KOPT-K1 (cell line): ENCODE data around the gene PNKP.

Experiments used
- H3K27ac ChIP-seq: fragments of 200-600 bp; sonication (generic); 2 replicates; pipeline ENCODE4 v1.5.1; 2016; ENCODE audit warnings: antibody characterized with exemption, mild to moderate bottlenecking, low read depth, low read length; ENCODE audit not compliant: poor library complexity, severe bottlenecking
- H3K36me3 ChIP-seq: fragments of 200-600 bp; sonication (generic); 2 replicates; pipeline ENCODE4 v1.5.1; 2017; ENCODE audit warnings: antibody characterized with exemption, mild to moderate bottlenecking, low read length, moderate library complexity; ENCODE audit not compliant: insufficient read depth
- H3K9me3 ChIP-seq: fragments of 200-600 bp; sonication (generic); 2 replicates; pipeline ENCODE4 v1.5.1; 2017; ENCODE audit warnings: antibody characterized with exemption, low read length, mild to moderate bottlenecking; ENCODE audit not compliant: insufficient read depth, poor library complexity, severe bottlenecking

PNKP gene

DNA sequence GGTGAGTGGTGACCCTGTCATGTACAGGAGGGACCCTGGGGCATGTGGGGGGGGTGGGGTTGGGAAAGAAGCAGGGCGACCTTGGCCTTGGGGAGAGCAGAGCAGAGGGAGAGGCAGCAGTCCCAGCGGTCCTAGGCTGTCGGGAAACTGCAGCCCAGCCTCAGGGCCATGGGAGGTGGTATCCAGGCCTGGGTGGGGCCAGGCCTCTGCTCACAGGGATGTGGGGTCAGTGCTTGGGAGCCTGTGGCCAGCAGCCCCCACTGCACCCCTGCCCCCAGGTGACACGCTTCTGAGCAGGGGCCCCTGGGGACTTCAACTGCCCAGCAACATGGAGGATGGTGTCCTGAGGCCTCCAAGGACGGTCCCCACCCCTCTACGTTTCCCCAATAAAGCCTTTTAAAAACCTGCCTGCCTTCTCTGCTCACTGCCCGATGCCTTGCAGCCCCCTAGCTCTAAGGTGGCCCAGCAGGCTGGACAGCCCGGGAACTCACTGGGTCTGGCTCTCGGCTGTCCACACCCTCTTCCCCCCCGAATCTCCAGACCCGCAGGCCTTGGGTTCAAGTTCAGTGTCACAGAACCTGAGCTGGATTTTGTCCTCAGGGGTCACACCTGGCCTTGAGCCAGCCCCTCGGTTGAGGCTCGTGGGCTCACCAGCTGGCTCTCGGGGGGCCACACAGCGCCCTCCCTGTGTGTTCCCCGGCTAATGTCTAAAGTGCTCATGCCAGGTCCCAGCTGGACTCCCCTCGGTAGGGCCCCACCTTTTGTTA lies 6.9 kb downstream of the PNKP start:
- H3K9me3 ChIP-seq = no peaks in the 10 kb centered on the region
- H3K27ac ChIP-seq = no peak overlapping the region
- H3K36me3 ChIP-seq = peaks cover 93% of the 10 kb centered on the region

GRCh38 chr19:49859682-49860335 lies 7.6 kb downstream of the PNKP start:
- Histone ChIP-seq H3K36me3 (peaks cover 96% of the 10 kb centered on the region), H3K9me3 (no peaks in the 10 kb centered on the region), H3K27ac (no peak overlapping the region)

DNA sequence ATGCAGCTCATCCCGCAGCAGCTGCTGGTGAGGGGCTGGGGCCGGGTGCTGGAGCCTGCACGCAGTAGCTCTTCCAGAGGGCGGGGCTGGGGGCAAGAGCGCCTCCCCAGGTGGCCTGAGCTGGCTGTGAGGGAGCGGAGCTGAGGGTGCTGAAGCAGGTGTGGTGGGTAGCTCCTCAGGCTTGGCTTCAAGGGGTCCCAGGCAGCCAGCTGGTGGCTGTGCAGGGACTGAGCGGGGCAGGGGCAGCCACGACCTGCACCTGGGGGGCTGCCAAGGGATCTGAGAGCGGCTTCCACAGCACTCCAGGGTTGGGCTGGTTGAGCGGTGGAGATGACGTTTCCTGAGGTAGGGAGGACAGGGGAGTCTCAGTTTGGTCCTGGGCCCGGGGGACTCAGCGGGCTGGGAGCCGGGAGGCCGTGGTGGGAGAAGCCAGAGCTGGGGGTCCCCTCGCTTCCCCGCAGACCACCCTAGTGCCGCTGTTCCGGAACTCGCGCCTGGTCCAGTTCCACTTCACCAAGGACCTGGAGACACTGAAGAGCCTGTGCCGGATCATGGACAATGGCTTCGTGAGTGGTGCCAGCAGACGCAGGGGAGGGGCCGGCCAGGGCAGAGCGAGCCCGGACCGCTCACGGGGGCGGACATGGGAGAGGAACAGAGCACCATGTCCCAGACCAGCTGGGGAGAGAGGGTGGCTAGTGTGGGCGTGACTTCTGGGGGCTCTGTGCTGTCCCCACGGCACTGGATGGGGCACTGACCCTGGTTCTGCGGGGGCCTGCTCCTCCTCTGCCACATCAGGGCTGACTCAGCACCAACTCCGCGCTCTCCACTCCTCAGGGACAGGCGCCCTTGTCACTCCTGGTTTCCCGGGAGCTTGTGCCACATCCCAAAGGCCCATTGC lies 9.0 kb downstream of the PNKP start:
- Histone ChIP-seq H3K36me3 (peaks cover 92% of the 10 kb centered on the region), H3K27ac (no peak overlapping the region)

DNA sequence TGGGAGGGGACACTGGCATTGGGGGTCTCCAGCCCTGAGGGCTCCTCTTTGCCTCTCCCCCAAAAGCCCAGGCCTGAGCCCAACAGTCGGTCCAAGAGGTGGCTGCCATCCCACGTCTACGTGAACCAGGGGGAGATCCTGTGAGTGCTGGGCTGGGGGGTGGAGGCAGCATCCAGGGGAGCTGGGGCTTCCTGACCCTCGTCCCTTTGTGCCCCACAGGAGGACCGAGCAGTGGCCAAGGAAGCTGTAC lies 9.6 kb downstream of the PNKP start:
- H3K9me3 ChIP-seq = no peaks in the 10 kb centered on the region
- peaks cover 86% of the 10 kb centered on the region for H3K36me3 ChIP-seq
- no peak overlapping the region for H3K27ac ChIP-seq

More for the DNA sequence above, 9.0 kb downstream of the PNKP start:
- H3K9me3 ChIP-seq = no peaks in the 10 kb centered on the region

DNA sequence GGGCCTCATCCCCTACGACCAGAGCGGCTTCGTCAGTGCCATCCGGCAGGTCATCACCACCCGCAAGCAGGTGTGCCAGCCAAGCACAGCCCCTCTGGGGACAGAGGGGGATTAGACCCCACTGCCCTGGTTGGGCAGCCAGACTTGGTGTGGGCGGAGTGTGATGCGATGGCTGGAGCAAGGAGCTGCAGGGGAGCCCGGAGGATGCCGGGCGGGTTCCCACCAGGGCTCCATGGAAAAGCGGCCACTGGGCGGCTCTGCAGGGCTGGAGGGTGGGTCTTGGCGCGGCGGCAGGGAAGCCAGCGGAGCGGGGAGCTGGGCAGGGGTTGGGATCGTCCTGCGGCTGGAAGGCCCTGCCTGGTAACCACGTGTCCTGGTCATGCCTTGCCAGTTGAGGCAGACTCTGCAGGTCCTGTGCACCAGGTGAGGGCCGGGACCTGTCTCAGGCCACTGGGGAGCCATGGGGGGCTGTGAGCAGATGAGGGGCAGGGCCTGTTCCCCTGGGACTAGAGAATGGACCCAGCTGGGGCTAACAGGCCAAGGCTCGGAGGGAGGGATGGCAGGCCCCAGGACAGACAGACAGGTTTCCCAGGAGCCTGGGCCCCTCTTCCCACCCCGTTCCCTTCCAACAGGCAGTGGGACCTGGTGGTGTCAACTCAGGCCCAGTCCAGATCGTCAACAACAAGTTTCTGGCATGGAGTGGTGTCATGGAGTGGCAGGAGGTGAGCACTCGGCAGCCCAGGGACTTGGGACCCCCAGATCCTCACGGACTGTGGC lies 10.1 kb downstream of the PNKP start:
- H3K9me3 ChIP-seq = no peaks in the 10 kb centered on the region
- H3K36me3 ChIP-seq = peaks cover 81% of the 10 kb centered on the region
- H3K27ac ChIP-seq = no peak overlapping the region

DNA sequence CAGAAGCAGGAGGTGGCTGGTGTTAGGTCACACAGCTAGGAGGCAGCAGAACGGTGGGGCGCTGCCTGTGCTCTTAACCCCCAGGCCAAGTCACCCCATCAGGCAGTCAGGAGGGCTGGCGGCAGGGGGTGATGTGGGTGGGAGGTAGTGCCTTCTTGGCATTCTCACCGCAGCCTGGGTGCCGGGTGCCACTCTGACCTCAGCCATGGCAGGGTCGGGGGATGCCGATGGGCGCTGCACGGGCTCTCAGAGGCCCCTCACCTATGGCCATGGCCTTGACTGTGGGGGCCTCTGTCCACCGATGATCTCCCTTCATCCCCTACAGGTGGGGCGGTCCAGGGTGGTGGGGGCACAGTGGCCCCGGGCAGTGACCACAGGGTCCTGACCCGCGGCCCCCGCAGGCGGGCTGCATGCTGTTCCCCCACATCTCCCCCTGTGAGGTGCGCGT lies 10.8 kb downstream of the PNKP start:
- Histone ChIP-seq H3K27ac (no peak overlapping the region), H3K36me3 (peaks cover 77% of the 10 kb centered on the region), H3K9me3 (no peaks in the 10 kb centered on the region)

DNA sequence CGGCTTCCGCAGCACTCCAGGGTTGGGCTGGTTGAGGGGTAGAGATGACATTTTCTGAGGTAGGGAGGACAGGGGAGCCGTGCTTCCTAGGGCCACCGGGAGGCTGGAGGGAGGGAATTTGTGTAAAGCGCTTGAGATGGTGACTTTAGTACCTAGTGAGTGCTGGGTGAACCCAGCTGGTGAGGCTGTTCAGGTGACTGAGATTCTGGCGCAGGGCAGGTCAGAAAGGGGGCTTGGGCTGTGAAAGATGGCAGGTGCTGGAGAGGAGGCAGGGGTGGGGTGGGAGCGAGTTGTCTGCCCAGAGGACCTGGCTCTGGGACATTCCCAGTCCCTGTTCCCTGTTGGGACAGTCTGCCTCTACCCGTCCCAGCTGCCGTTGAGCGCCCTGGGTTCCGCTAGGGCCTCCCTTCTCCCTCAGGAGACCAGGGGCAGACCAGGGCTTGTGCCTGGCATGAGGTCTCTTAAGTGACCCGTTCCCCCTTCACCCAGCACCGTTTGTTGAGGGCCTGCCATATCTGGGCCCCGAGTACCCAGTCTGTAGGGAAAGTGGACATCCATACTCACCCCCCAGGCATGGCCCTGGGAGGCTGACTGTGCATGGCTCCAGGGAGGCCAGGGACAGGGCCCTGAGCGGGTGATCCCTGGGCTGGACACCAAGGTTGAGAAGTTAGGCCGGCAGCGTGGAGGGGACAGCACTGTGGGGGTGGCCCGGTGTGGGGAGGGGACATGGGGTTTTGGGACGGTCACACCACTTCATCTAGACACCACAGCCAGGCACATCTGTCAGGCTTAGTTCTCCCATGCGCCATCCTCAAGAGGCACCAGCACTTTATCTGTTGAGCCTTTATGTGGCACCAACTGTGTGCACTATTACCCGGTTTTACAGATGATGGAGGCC lies 11.5 kb downstream of the PNKP start:
- Histone ChIP-seq H3K27ac (no peak overlapping the region), H3K9me3 (no peaks in the 10 kb centered on the region), H3K36me3 (peaks cover 70% of the 10 kb centered on the region)

GRCh38 chr19:49855277-49855675 lies 12.1 kb downstream of the PNKP start:
- Histone ChIP-seq H3K9me3 (no peaks in the 10 kb centered on the region), H3K36me3 (peaks cover 63% of the 10 kb centered on the region), H3K27ac (no peak overlapping the region)

GRCh38 chr19:49854378-49855263 lies 12.8 kb downstream of the PNKP start:
- H3K9me3 ChIP-seq = no peaks in the 10 kb centered on the region
- H3K36me3 ChIP-seq = peaks cover 57% of the 10 kb centered on the region
- H3K27ac ChIP-seq = no peak overlapping the region

DNA sequence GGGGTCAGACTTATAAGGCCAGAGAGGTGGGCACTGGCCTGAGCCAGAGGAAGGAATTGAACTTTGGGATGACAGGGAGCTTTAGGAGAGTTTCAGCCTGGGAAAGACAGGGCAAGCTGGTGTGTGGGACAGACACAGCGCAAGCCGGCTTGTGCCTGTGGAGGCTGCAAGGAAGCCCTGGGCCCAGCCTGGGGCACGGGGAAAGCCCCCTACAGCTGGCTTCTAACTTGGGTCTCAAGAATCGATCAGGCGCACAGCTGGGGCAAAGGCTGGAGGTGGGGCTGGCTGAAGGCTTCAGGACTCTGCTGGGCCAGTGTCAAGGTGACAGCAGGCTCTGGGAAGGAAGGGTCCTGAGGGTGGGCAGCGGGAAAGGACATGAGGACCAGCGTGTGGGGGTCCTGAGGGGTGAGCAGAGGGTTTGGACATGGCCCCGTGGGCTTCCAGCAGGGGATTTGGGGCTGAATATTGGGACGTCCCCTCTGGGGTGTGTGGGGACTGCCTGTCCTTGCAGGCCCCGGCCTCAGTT lies 13.5 kb downstream of the PNKP start:
- Histone ChIP-seq H3K9me3 (no peaks in the 10 kb centered on the region), H3K36me3 (peaks cover 52% of the 10 kb centered on the region), H3K27ac (no peak overlapping the region)

GRCh38 chr19:49852631-49853126 lies 14.7 kb downstream of the PNKP start:
- peaks cover 40% of the 10 kb centered on the region for H3K36me3 ChIP-seq
- H3K27ac ChIP-seq = no peak overlapping the region

GRCh38 chr19:49851456-49852259 lies 15.7 kb downstream of the PNKP start:
- peak overlapping the region; percentile 87 for H3K27ac ChIP-seq
- no peaks in the 10 kb centered on the region for H3K9me3 ChIP-seq
- H3K36me3 ChIP-seq = peaks cover 30% of the 10 kb centered on the region

More at GRCh38 chr19:49852631-49853126, 14.7 kb downstream of the PNKP start:
- H3K9me3 ChIP-seq = no peaks in the 10 kb centered on the region
